ENCODE results near the gene TSPEAR. TPM values are rescaled to one million over a fixed set of nuclear protein-coding genes. Genes with fewer than 3 reads are reported as not detected.

The TSPEAR gene
- total RNA-seq, 1 experiment from 2014 or later, result not detected

GRCh38 chr21:44727757-44728156 is 16.4 kb upstream of the TSPEAR start:
- no peak overlapping the region for H3K27ac Mint-ChIP-seq (ENCODE audit: unreplicated experiment)
- H3K27me3 Mint-ChIP-seq (ENCODE audit: unreplicated experiment), result peaks cover 98% of the 10 kb centered on the region
- no peak for DNase-seq
- H3K36me3 Mint-ChIP-seq (ENCODE audit: insufficient read depth, unreplicated experiment), result peaks cover 4% of the 10 kb centered on the region
- intact Hi-C loops (cut with micrococcal nuclease; ENCODE audit: unreplicated experiment), result no loop called here
- CTCF ChIA-PET, result no interaction called here
- H3K9me3 Mint-ChIP-seq (ENCODE audit: low read depth, unreplicated experiment), result no peaks in the 10 kb centered on the region
- H3K4me3 Mint-ChIP-seq (ENCODE audit: low read depth, unreplicated experiment), result no peak overlapping the region
- no peaks in the 10 kb centered on the region for H3K4me1 Mint-ChIP-seq (ENCODE audit: low read depth, unreplicated experiment)
- BruUV-seq (replicated peaks), result no TSS peak
- TF ChIP-seq CTCF (IDR thresholded peaks at IDR 0.05; ENCODE audit: unreplicated experiment), result no peak

- Mint-ChIP-seq H3K9me3 (ENCODE audit: low read depth, unreplicated experiment) (no peaks in the 10 kb centered on the region), H3K36me3 (ENCODE audit: insufficient read depth, unreplicated experiment) (peaks cover 4% of the 10 kb centered on the region)
- CTCF ChIA-PET, result interaction anchor here (0.6 kb wide), 1 partner anchor 17 kb away, joined by 4 read pairs; no protein-coding TSS in a partner anchor
These were observed 15.9 kb upstream of the TSPEAR start for GRCh38 chr21:44727321-44727720.

GRCh38 chr21:44726826-44727225 is 15.5 kb upstream of the TSPEAR start:
- no TSS peak for BruUV-seq (replicated peaks)
- TF ChIP-seq CTCF (IDR thresholded peaks at IDR 0.05; ENCODE audit: unreplicated experiment), result no peak
- H3K27ac Mint-ChIP-seq (ENCODE audit: unreplicated experiment), result no peak overlapping the region
- no peak for DNase-seq
- peaks cover 4% of the 10 kb centered on the region for H3K36me3 Mint-ChIP-seq (ENCODE audit: insufficient read depth, unreplicated experiment)
- H3K4me3 Mint-ChIP-seq (ENCODE audit: low read depth, unreplicated experiment), result no peak overlapping the region
- H3K9me3 Mint-ChIP-seq (ENCODE audit: low read depth, unreplicated experiment), result no peaks in the 10 kb centered on the region
- peaks cover 94% of the 10 kb centered on the region for H3K27me3 Mint-ChIP-seq (ENCODE audit: unreplicated experiment)
- intact Hi-C loops (cut with micrococcal nuclease; ENCODE audit: unreplicated experiment), result no loop called here
- no peaks in the 10 kb centered on the region for H3K4me1 Mint-ChIP-seq (ENCODE audit: low read depth, unreplicated experiment)
- CTCF ChIA-PET, result interaction anchor here (0.6 kb wide), 1 partner anchor 16 kb away, joined by 4 read pairs; no protein-coding TSS in a partner anchor

More at GRCh38 chr21:44727321-44727720, 15.9 kb upstream of the TSPEAR start:
- H3K4me1 Mint-ChIP-seq (ENCODE audit: low read depth, unreplicated experiment), result no peaks in the 10 kb centered on the region
- TF ChIP-seq CTCF (IDR thresholded peaks at IDR 0.05; ENCODE audit: unreplicated experiment), result no peak
- no peak overlapping the region for H3K27ac Mint-ChIP-seq (ENCODE audit: unreplicated experiment)
- peaks cover 98% of the 10 kb centered on the region for H3K27me3 Mint-ChIP-seq (ENCODE audit: unreplicated experiment)
- H3K4me3 Mint-ChIP-seq (ENCODE audit: low read depth, unreplicated experiment), result no peak overlapping the region
- BruUV-seq (replicated peaks), result no TSS peak
- DNase-seq, result no peak
- intact Hi-C loops (cut with micrococcal nuclease; ENCODE audit: unreplicated experiment), result no loop called here

GRCh38 chr21:44724926-44725325 is 13.6 kb upstream of the TSPEAR start:
- intact Hi-C loops (cut with micrococcal nuclease; ENCODE audit: unreplicated experiment), result no loop called here
- H3K27me3 Mint-ChIP-seq (ENCODE audit: unreplicated experiment), result peaks cover 93% of the 10 kb centered on the region
- CTCF ChIA-PET, result no interaction called here
- no peak overlapping the region for H3K4me3 Mint-ChIP-seq (ENCODE audit: low read depth, unreplicated experiment)
- H3K4me1 Mint-ChIP-seq (ENCODE audit: low read depth, unreplicated experiment), result no peaks in the 10 kb centered on the region
- BruUV-seq (replicated peaks), result no TSS peak
- no peak for TF ChIP-seq CTCF (IDR thresholded peaks at IDR 0.05; ENCODE audit: unreplicated experiment)
- H3K36me3 Mint-ChIP-seq (ENCODE audit: insufficient read depth, unreplicated experiment), result peaks cover 4% of the 10 kb centered on the region
- H3K9me3 Mint-ChIP-seq (ENCODE audit: low read depth, unreplicated experiment), result no peaks in the 10 kb centered on the region
- no peak for DNase-seq
- H3K27ac Mint-ChIP-seq (ENCODE audit: unreplicated experiment), result no peak overlapping the region

Data from Calu3 (cell line).